ENCODE results near the gene UTP18.

- TF ChIP-seq CTCF (IDR thresholded peaks at IDR 0.05; ENCODE audit: low read depth, low read length, missing input control) = no peak
- TF ChIP-seq REST (IDR thresholded peaks at IDR 0.05) = no peak
- no peak for TF ChIP-seq JUND (IDR thresholded peaks at IDR 0.05)
- no peak for TF ChIP-seq EGR1 (IDR thresholded peaks at IDR 0.05; ENCODE audit: low read depth in 2 of 2)
- TF ChIP-seq HNF4G (IDR thresholded peaks at IDR 0.05) = no peak
- no peak for TF ChIP-seq YY1 (IDR thresholded peaks at IDR 0.05)
- TF ChIP-seq GABPA (IDR thresholded peaks at IDR 0.05 in 1 of 2, conservative IDR thresholded peaks at IDR 0.05 in 1 of 2) = no peak
- TF ChIP-seq MAX (IDR thresholded peaks at IDR 0.05) = no peak
- no peak for TF ChIP-seq RXRA (IDR thresholded peaks at IDR 0.05)
These were observed 39.5 kb downstream of the UTP18 start for GRCh38 chr17:51299859-51300258.
